Fibroblast of skin of back (primary cell): ENCODE measurements around the gene MSX1.

Source experiments
- DNase-seq: peaks from one replicate; pipeline ENCODE4 v3.0.0-alpha.2; 2013

The MSX1 gene

GRCh38 chr4:4871242-4871572, 11.7 kb downstream of the MSX1 start:
- DNase-seq: no peak

- DNase-seq: no peak
These were observed 12.3 kb downstream of the MSX1 start for GRCh38 chr4:4871573-4872313.

- DNase-seq: no peak
These were observed 12.9 kb downstream of the MSX1 start for GRCh38 chr4:4872314-4872903.

- no peak for DNase-seq
These were observed 13.7 kb downstream of the MSX1 start for GRCh38 chr4:4873203-4873602.

GRCh38 chr4:4874254-4874653, 14.8 kb downstream of the MSX1 start:
- DNase-seq: no peak

- no peak for DNase-seq
These were observed 15.7 kb downstream of the MSX1 start for GRCh38 chr4:4875147-4875546.

GRCh38 chr4:4875611-4876010, 16.1 kb downstream of the MSX1 start:
- no peak for DNase-seq

- DNase-seq: no peak
These were observed 17.6 kb downstream of the MSX1 start for GRCh38 chr4:4876945-4877661.

- DNase-seq: no peak
These were observed 21.0 kb downstream of the MSX1 start for GRCh38 chr4:4880492-4880891.

- DNase-seq: no peak
These were observed 22.0 kb downstream of the MSX1 start for GRCh38 chr4:4881432-4881831.

- DNase-seq: no peak
These were observed 25.1 kb downstream of the MSX1 start for GRCh38 chr4:4884611-4885010.

GRCh38 chr4:4887426-4887825, 28.0 kb downstream of the MSX1 start:
- DNase-seq: no peak

GRCh38 chr4:4888695-4889094, 29.2 kb downstream of the MSX1 start:
- DNase-seq: no peak

- no peak for DNase-seq
These were observed 30.3 kb downstream of the MSX1 start for GRCh38 chr4:4889781-4890180.

- DNase-seq: no peak
These were observed 31.2 kb downstream of the MSX1 start for GRCh38 chr4:4890574-4891255.

- DNase-seq: no peak
These were observed 34.3 kb downstream of the MSX1 start for GRCh38 chr4:4893721-4894120.

GRCh38 chr4:4899202-4899925, 39.9 kb downstream of the MSX1 start:
- DNase-seq: no peak

GRCh38 chr4:4901877-4902276, 42.4 kb downstream of the MSX1 start:
- no peak for DNase-seq

- DNase-seq: no peak
These were observed 52.7 kb downstream of the MSX1 start for GRCh38 chr4:4912155-4912554.

- DNase-seq: no peak
These were observed 53.7 kb downstream of the MSX1 start for GRCh38 chr4:4913147-4913561.
